Lung microvascular endothelial cell (primary cell): ENCODE results near the gene DIPK1B. TPM values are rescaled to one million over a fixed set of nuclear protein-coding genes. Genes with fewer than 3 reads are reported as not detected.

Source experiments
- DNase-seq, 2 donors: peaks; one replicate each; pipeline versions ENCODE4 v3.0.0 to v3.0.0-alpha.2; 2010; ENCODE audit warnings: low read depth in 2 of 2
- total RNA-seq: library from RNA; depleted of rRNA; stranded (reverse); fragments of >200 nt; gene quantifications from 2 replicates; pipeline ENCODE4 v1.2.1, GENCODE V29; 2014

DIPK1B gene
- total RNA-seq, 1 donor from 2014 or later, result 64.7 TPM

DNA sequence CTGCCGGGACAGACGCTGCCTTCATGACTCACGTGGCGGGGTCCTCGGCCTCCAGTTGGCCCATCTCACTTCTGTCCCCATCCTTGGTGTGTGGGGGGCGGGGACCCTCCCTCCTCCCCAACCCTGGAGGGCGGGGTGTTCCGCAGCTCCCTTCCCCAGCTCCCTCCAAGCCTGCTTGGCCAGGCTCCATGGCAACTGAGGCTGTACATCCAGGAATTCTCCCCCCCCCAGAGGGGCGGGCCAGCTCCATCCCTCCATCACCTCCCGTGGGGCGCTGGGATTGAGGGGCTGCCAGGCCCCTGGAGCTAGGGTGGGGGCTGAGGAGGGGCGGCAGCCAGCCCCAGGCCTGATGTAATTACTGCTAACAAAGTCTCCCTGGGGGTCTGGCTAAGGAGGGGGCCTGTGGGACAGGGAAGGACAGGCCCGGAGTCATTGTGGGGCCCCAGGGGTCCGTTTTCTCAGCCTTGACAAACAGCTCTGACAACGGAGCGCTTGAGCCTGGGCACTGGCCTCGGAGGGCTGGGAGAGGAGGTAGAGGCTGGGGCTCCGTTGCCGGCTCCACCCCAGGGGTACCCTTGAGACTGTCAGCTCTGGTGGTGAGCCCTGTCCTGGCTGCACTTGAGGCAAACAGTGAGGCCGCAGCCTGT is 8.0 kb downstream of the DIPK1B start:
- DNase-seq, result peak in 1 of 2 donors; percentile 43

DNA sequence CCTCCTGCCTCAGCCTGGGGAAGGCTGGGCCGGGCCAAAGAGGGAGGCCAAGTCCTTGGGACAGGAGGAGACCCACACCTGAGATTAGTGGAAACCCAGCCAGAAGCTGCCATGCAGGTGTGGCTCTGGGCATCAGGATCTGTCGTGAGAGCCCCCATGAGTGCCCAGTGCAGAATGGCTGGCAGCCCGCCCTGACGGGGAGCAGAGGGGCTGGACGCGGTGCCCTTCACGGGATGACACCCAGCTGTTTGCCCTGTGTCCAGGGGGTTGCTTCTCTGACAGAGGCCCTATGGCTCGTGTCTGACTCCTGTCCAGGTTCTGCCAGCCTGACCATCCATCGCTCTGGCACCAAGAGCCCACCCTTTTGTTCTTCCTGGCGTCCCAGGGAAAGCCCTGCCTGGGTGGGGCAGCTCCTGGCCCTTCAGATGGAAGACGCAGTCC is 8.5 kb downstream of the DIPK1B start:
- DNase-seq, result no peak

DNA sequence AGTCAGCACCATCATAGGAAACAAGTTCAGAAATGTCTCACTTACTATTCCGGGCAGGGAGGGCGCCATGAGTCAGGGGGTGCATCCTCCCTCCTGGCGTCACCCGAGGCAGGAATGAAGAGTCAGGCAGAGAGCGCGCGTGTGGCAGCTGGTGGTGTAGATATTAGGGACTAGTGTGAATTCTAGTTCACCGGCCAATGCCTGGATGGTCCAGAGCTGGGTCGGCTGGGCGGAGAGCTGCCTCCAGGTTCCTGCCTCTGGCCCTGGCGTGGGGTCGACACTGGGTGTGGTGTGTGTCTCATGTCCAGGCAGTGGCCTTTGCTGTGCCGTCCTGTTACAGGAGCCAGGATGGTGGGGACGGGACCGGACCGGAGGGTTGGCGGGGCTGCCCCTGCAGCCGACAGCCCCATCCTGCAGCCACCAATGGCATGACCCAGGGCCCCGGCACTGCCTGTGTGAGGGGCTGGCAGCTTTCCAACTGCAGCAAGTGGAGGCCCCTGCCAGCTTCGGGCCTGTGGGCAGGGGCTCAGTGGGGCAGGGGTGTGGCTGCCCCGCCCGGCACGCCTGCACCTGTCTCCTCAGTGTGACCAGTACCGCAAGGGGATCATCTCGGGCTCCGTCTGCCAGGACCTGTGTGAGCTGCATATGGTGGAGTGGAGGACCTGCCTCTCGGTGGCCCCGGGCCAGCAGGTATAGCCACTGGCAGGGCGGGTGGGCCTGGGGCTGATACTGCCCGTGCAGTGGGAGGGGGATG is 9.1 kb downstream of the DIPK1B start:
- DNase-seq, result peak; percentile 65 to 96

DNA sequence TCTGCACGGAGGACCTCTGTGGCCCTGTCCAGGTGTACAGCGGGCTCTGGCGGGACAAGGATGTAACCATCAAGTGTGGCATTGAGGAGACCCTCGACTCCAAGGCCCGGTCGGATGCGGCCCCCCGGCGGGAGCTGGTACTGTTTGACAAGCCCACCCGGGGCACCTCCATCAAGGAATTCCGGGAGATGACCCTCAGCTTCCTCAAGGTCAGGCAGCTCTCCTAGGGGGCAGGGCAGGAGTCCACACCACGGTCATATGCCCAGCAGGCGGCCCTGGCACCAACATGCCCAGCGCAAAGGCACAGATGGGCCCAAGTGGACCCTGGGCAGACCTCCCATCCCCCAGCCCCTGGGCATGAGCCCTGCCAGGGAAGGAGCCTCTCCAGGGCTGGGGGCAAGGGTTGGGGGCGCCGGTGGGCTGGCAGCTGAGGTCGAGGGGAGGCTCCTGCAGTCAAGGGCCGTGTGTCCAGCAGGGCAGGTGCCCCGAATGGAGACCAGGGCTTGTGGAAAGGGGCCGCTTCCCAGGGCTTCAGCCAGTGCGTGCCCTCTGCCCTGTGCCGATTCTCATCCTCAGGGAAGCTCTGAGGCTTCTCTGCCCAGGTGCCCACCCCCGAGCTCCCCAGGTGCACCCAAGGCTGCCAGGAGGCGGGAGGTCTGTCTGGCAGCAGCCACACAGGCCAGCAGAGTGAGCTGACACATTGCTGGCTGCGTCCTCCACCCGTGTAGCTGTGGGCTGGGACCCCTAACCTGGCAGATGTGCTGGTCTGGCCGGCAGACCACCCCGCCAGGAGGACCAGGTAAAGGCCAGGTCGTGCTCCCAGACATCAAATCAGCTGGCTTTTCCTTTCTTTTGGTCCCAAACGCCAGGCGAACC is 10.0 kb downstream of the DIPK1B start:
- no peak for DNase-seq

DNA sequence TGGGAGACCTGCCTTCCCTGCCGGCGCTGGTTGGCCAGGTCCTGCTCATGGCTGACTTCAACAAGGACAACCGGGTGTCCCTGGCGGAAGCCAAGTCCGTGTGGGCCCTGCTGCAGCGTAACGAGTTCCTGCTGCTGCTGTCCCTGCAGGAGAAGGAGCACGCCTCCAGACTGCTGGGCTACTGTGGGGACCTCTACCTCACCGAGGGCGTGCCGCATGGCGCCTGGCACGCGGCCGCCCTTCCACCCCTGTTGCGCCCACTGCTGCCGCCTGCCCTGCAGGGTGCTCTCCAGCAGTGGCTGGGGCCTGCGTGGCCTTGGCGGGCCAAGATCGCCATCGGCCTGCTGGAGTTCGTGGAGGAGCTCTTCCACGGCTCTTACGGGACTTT is 10.6 kb downstream of the DIPK1B start:
- no peak for DNase-seq

DNA sequence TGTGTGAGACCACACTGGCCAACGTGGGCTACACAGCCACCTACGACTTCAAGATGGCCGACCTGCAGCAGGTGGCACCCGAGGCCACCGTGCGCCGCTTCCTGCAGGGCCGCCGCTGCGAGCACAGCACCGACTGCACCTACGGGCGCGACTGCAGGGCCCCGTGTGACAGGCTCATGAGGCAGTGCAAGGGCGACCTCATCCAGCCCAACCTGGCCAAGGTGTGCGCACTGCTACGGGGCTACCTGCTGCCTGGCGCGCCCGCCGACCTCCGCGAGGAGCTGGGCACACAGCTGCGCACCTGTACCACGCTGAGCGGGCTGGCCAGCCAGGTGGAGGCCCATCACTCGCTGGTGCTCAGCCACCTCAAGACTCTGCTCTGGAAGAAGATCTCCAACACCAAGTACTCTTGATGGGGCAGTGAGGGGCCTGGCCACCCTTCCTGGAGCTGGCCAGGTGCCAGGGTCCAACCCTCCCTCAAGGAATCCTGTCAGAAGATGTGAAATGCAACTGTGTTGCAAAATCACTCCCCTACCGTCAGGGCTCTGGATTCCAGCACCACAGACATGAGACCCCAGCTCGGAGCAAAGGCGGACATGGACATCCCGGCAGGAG is 11.1 kb downstream of the DIPK1B start:
- no peak for DNase-seq

DNA sequence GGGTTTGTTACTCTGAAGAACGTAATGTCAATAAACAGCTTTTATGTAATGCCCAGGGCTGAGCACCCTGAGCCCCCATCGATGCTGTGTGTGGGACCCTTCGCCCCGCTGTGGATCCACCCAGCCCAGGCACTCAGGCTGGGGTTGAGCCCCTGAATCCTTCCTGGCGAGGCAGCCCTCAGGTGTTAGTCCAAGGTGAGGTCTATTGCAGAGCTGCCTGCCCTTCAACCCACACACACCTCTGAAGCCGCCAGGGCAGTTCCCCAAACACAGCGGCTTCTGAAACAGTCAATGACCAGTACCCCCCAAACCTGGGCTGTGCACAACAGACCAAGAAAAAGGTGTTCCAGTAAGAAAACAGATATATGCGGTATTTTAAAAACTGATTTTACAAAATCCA is 11.6 kb downstream of the DIPK1B start:
- DNase-seq, result no peak

DNA sequence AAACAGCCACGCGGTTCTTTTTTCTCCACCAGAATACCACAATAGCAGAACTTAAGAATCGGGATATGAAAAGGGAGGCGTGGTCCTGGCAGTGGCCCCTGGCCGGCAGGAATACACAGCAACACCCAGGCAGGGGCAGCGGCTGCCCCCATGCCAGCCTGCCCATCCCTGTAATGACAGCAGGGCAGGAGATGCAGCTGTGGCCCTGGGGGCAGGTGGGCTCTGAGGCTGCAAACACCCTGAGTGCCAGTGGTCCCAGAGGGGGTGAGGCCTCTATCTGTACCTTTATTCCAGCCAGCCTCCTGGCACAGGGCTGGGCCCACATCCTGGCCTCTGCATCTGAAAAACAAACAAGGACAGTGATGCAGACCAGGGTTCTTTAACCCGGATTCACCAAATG is 12.4 kb downstream of the DIPK1B start:
- DNase-seq, result no peak

DNA sequence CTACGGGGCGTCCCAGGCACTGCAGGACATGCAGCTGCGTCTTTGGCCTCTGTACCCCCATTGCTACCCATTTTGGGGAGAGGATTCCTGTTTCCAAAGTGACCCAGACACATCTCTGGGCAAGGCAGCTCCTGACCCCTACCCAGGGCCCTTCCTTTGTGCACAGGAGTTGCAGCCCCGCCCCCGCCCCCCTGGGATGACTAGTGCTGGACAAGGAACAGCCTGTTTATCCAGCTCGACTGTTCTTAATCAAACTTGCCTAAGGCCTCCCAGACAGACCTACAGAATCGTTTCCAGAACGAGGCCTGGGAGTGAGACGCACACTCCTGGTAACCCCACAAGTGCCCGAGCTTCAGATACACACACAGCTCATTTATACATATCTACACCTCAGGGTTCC is 13.2 kb downstream of the DIPK1B start:
- peak in 1 of 2 donors; percentile 71 for DNase-seq

DNA sequence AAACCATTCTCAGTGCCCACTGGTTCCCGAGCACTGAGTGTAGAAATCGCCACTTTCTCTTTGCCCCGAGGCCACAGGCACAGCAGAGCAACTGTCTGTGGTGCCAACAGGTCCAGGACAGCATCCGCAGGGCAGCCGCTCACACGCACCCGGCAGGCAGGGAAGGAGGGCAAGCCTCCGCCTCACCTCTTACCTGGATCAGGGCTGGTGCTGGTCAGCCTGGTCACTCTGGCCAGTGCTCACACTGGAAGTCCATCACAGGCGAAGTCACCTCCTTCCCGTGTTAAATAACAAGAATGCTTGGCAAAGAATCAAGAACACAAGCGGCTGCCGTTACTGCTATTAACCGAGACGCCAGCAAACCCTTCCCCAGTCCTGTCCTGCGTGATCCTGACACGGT is 13.7 kb downstream of the DIPK1B start:
- DNase-seq, result peak; percentile 49 to 51

DNA sequence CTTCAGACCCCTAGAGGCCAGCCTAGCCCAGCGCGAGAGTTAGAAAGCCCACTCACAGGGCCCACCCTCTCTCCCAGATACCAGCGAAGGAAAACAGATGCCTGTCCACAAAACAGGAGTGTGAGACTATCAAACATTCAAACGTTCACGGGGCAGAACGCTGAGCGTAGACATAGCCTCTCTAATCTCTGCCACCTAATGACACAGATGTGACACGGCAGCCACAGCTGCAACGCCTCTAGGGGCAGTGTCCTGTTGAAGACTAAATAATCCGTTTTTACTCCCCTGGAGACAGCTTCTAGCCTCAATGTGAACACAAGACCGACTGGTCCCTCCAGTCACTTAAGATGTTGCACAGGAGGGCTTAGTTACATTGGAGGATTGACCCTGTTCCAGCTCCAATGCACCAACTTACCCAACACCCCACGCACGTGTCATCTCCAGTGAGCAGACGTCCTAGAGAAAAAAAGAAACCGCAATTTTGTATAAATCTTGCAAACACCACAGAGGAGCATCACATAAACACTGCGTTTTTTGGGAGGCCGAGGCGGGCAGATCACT is 14.3 kb downstream of the DIPK1B start:
- DNase-seq, result peak; percentile 50 to 77

DNA sequence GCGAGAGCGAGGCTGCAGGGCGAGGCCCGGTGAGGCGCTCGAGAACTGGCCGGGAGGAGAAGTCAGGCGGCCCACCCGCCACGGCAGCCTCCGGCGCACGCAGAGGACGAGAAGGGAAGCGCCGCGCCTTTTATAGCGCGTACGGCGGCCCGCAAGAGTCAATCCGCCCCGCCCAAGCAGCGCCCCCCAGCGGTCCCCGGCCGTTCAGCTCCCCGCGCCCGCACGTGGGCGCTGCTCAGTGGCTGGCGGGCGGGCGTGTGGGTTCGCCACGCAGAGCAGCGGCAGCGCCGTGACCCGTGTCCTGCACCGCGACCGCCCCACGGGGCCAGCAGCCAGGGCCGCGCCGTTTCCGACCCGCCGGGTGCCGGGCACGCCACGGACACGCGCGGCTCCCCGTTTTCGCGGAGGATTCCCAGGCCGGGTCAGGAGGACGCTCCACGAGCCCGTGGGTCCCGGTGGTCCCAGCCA is 15.7 kb downstream of the DIPK1B start:
- peak; percentile 91 to 95 for DNase-seq

DNA sequence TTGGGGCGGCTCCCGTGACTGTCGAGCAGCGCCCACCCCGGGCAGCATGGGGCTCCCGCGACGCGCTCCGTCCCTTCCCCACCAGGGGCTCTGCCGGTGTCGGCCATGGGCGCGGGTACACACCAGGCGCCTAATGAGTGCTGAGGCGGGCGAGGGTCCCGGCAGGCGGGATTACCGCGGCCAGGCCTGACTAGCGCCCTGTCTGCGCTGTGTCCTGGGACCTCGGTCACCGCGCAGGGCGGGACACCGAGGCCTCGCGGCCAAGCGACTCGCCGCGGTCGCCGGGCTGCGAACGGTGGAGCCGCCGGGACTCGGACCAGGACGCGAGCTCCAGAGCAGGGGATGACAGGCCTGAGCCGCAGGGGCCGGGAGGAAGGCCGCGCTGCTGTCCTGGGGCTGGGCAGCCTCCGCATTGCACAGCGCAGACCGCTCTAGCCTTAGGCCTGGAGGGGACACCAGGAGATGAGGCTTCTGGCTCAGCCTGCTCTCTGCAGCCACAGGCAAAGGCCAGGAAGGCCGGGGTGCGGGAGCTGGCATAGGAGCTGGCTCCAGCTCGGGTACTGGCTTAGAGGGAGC is 16.3 kb downstream of the DIPK1B start:
- DNase-seq, result peak; percentile 50 to 67

DNA sequence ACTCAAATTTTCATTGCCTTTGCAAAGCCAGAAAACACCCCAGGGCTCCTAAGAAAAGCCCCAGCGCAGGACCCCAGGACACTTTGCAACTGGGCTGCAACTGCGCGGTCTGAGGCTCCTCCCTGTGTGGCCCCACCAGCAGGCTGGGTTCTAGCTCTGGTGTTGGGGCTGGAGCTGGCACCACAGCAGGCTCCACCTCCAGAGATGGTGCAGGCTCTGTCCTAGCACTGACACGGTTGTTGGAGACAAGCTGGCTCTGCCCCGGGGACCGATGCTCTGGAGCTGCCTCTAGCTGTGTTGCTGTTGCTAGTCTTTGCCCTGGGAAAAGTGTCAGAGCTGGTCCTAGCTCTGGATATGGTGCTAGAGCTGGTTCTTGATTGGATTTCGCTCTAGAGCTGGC is 16.8 kb downstream of the DIPK1B start:
- no peak for DNase-seq

DNA sequence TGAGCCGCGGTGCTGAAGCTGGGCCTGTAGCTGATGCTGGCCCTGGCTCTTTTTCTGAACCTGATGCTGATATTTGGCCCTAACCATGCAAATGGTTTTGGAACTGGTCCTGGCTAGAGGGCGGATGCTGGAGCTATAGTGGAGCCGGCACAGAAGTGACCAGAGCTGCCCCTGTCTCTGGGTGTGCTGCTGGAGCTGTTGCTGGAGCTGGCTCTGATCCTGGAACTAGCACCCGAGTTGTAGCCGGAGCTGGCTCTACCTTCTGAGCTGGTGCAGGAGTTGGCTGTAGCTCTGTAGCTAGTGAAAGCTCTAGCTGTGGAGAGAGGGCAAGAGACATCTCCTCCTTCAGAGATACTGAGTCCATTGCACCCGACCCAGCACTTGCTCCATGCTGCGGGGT is 17.6 kb downstream of the DIPK1B start:
- no peak for DNase-seq

DNA sequence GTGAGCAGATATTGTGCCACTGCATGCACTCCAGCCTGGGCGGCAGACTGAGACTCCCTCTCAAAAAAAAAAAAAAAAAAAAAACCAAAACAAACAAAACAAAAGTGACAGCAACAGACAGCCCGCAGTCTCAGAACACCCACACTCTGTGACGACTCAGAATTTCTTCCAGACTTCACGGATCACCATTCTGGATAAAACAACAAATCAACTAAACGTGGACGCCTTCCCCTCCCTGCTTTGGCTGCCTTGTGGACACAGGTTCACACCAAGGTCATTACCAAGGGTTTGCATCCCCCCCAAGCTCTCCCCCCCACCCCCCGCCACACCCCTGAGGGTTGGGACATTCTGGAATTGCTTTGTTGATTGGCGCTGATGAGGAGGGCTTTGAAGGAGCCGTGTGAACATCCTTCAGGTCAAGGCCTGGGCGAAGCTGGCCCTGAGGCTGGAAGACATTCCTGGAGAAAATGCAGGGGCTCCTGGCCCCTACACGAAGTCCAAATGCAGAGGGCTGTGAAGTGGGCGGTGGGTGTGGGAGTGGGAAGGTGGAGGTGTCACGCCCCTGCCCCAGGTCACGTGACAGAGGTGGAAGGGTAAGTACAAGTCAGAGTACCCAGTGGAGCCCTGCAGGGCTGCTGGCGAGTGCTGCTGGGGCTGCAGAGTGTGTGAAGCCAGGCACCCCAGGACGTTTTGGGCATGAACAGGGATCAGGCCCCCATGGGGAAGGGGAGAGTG is 20.2 kb downstream of the DIPK1B start:
- DNase-seq, result no peak

DNA sequence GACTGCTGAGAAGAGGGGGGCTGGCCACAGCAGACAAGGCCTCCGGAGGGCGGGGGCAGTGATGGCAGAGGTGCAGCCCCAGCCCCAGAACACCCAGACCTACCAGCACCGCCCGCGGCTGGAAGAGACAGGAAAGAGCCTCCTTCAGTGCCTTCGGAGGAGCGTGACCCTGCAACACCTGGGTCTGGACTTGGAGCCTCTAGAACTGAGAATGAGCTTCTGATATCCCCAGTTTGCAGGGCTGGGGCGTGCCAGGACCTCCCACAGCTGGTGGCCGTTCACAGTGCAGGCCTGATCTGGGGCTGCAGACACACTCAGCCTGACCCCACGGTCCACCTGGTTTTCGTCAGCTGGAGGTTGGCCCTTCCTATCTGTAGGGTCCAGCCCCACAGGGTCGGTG is 21.2 kb downstream of the DIPK1B start:
- no peak for DNase-seq

DNA sequence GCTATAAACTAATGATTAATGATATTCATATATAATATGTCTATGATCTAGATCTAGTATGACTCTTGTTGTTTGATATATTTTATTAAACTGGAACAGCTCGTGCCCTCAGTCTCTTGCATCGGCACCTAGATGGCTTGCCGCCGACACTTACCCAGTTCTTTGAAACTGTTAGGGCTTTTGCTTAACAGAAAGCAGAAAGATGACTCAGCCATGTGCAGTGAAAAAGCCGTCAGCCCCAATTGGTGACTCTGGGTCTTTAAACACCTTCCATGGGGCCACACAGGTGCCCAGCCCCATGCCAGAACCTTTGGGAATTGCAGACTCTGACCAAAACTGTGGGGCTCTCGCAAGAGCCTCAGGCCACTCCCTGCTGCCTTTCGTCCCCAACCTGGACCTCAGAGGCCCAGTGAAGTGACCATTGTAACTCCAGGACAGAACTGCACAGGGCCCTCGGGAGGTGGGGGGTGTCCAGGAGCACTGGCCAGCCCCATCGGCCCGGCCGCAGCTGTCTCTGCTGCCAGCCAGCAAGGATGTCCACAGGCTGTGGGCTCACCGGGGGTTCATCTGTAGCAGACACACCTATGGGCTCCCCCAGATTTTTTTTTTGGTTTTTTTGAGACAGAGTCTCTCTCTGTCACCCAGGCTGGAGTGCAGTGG is 22.6 kb downstream of the DIPK1B start:
- no peak for DNase-seq

DNA sequence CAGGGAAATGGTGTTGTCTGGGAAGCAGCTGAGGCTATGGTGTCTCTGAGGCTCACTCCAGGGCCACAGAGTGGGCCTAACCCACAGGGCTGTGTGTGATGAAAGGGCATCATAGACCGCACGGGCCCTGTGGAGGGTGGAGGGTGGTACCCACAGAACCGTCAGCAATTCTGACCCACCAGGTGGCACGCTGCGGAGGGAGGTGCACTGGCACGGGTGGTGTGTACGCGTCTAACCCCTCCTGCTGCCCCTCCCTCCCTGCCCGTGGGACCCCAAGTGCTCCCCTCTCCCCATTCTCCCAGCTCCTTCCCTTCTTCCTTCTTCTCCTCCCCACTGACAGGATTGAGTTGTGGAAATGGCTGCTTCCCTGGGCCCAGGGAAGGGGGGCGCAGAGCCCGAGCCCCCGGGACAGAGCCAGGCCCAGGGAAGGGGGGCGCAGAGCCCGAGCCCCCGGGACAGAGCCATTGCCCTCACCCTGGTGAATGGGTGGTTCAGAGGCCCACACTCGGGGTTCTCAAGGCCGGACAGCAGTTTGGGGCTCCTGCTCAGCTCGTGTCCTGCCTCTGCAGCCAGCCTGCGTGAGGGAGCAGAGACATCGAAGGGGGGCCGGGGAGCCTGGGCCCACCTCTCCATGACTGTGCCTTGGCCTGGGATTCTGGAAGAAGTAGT is 23.6 kb downstream of the DIPK1B start:
- DNase-seq, result no peak
